Stimulated activated CD4-positive, alpha-beta T cell treated with anti-CD3 and anti-CD28 coated beads, TNF-alpha, amount 100 ng/mL, for 1 hour (primary cell): Measurements from ENCODE around the gene HPCAL1.
"Not testable (repeated sequence)": the region's sequence is repeated elsewhere in the genome, so short reads cannot be mapped to it uniquely, and the experiment has no call there.

Source experiments
- DNase-seq, 3 donors: peaks; one replicate each; pipeline ENCODE4 v3.0.0-alpha.2; 2020; ENCODE audit warnings: low read depth in 3 of 3, low spot score in 1 of 3

Gene HPCAL1

GRCh38 chr2:10452956-10453904 is 150.5 kb downstream of the HPCAL1 start:
- DNase-seq = no peak

- DNase-seq = no peak
Observed at GRCh38 chr2:10453905-10454298, 151.2 kb downstream of the HPCAL1 start.

- no peak for DNase-seq
Observed at GRCh38 chr2:10454505-10454904, 151.8 kb downstream of the HPCAL1 start.

GRCh38 chr2:10457195-10457594 is 154.5 kb downstream of the HPCAL1 start:
- not testable (repeated sequence) for DNase-seq

- DNase-seq = no peak
Observed at GRCh38 chr2:10457846-10458598, 155.3 kb downstream of the HPCAL1 start.

GRCh38 chr2:10460366-10460796 is 157.7 kb downstream of the HPCAL1 start:
- DNase-seq = no peak

GRCh38 chr2:10462178-10463083 is 159.7 kb downstream of the HPCAL1 start:
- no peak for DNase-seq

- DNase-seq = no peak
Observed at GRCh38 chr2:10465910-10466309, 163.2 kb downstream of the HPCAL1 start.

- DNase-seq = no peak
Observed at GRCh38 chr2:10466801-10467200, 164.1 kb downstream of the HPCAL1 start.

GRCh38 chr2:10467401-10467800 is 164.7 kb downstream of the HPCAL1 start:
- no peak for DNase-seq

GRCh38 chr2:10469301-10469700 is 166.6 kb downstream of the HPCAL1 start:
- no peak for DNase-seq

- no peak for DNase-seq
Observed at GRCh38 chr2:10469955-10470608, 167.4 kb downstream of the HPCAL1 start.

- no peak for DNase-seq
Observed at GRCh38 chr2:10471046-10471571, 168.4 kb downstream of the HPCAL1 start.

- no peak for DNase-seq
Observed at GRCh38 chr2:10471955-10472354, 169.3 kb downstream of the HPCAL1 start.

- DNase-seq = no peak
Observed at GRCh38 chr2:10473121-10473756, 170.5 kb downstream of the HPCAL1 start.

- no peak for DNase-seq
Observed at GRCh38 chr2:10475221-10475722, 172.6 kb downstream of the HPCAL1 start.

GRCh38 chr2:10475811-10476660 is 173.3 kb downstream of the HPCAL1 start:
- DNase-seq = no peak

GRCh38 chr2:10476723-10477442 is 174.2 kb downstream of the HPCAL1 start:
- no peak for DNase-seq
